Thoracic aorta (tissue), 2 donors: ENCODE measurements around the gene COL18A1. TPM values are rescaled to one million over a fixed set of nuclear protein-coding genes. Genes with fewer than 3 reads are reported as not detected.
"Not testable (repeated sequence)": the region's sequence is repeated elsewhere in the genome, so short reads cannot be mapped to it uniquely, and the experiment has no call there.

Experiments used
- ATAC-seq: fragments of 150-250 bp; one replicate; pipeline ENCODE4 v1.8.0; 2017; ENCODE audit warnings: low read depth; ENCODE audit not compliant: insufficient number of reproducible peaks, low FRiP score
- DNase-seq: peaks from one replicate; pipeline ENCODE4 v3.0.0-alpha.2; 2020; ENCODE audit warnings: low spot score
- H3K27ac ChIP-seq, 2 donors: fragments of 200-600 bp; sonication (generic); 1 replicate in 1 of 2; 2 replicates in 1 of 2; pipeline ENCODE4 v1.5.1; 2016; ENCODE audit warnings: mild to moderate bottlenecking in 2 of 2, moderate library complexity in 2 of 2
- H3K27me3 ChIP-seq: fragments of 200-600 bp; sonication (generic); replicated peaks from 2 replicates; pipeline ENCODE4 v1.6.0; 2016; ENCODE audit warnings: mild to moderate bottlenecking; ENCODE audit not compliant: insufficient read depth
- H3K36me3 ChIP-seq: fragments of 200-600 bp; sonication (generic); one replicate; pipeline ENCODE4 v1.5.1; 2016
- H3K4me1 ChIP-seq, 2 donors: fragments of 200-600 bp; sonication (generic); 1 replicate in 1 of 2; 2 replicates in 1 of 2; pipeline versions ENCODE4 v1.5.1 to v1.6.0; 2016; ENCODE audit warnings: low read depth in 2 of 2, mild to moderate bottlenecking in 1 of 2; ENCODE audit not compliant: control insufficient read depth in 1 of 2
- H3K4me3 ChIP-seq: fragments of 200-600 bp; sonication (generic); 2 replicates; pipeline ENCODE4 v1.5.1; 2016; ENCODE audit warnings: mild to moderate bottlenecking
- H3K9me3 ChIP-seq: fragments of 200-600 bp; sonication (generic); 2 replicates; pipeline ENCODE4 v1.5.1; 2016
- total RNA-seq, 2 donors: library from RNA; depleted of rRNA; stranded (reverse); fragments of >200 nt; gene quantifications; one replicate each; pipeline versions ENCODE4 v1.1.0 to v1.2.3, GENCODE V29; 2016
- TF ChIP-seq, protein P1 (sequence below): fragments of 200-600 bp; sonication (generic); IDR thresholded peaks from one replicate; pipeline ENCODE4 v1.5.1; 2019; ENCODE audit warnings: antibody characterized with exemption

The COL18A1 gene
- total RNA-seq, 2 donors from 2014 or later = 507 to 811 TPM

DNA sequence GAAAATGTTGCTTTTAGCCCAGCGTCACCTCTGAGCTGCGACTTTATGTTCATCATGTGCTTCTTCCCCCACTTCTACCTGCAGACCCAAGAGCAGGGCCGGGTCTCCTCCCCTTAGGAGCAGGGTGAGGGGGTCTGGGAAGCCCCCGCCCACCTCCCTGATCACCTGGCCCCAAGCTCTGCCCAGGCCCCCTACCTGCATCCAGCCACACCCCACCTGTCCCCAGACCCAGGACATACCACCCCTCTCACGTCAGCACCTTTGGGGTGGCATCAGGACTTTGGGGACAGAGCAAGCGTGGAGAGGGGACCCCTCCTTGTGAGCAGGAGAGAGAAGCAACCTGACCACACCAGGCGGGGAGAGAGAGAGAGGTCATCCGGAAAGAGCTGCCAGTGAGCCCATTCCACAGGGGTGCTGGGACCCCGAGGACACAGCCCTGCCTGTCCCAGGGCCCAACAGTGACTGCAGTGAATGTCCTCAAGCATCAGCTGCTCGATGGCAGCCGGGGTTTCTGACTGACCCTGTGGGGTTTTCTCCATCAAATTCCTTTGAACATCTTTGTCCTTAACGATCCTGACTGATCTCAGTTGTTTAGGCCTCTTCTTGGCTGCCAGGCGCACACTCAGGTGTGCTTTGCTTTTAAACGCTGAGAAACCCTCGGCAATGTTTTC lies 42.8 kb upstream of the COL18A1 start:
- Histone ChIP-seq H3K36me3 (no peaks in the 10 kb centered on the region), H3K27me3 (no peaks in the 10 kb centered on the region), H3K9me3 (no peaks in the 10 kb centered on the region), H3K4me3 (no peak overlapping the region), H3K4me1 (peaks cover 18 to 49% of the 10 kb centered on the region in 2 donors), H3K27ac (peak overlapping the region; percentile 93 to 100)
- DNase-seq (no peak), ATAC-seq (no peak)
- TF ChIP-seq, protein P1, sequence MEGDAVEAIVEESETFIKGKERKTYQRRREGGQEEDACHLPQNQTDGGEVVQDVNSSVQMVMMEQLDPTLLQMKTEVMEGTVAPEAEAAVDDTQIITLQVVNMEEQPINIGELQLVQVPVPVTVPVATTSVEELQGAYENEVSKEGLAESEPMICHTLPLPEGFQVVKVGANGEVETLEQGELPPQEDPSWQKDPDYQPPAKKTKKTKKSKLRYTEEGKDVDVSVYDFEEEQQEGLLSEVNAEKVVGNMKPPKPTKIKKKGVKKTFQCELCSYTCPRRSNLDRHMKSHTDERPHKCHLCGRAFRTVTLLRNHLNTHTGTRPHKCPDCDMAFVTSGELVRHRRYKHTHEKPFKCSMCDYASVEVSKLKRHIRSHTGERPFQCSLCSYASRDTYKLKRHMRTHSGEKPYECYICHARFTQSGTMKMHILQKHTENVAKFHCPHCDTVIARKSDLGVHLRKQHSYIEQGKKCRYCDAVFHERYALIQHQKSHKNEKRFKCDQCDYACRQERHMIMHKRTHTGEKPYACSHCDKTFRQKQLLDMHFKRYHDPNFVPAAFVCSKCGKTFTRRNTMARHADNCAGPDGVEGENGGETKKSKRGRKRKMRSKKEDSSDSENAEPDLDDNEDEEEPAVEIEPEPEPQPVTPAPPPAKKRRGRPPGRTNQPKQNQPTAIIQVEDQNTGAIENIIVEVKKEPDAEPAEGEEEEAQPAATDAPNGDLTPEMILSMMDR = no peak

DNA sequence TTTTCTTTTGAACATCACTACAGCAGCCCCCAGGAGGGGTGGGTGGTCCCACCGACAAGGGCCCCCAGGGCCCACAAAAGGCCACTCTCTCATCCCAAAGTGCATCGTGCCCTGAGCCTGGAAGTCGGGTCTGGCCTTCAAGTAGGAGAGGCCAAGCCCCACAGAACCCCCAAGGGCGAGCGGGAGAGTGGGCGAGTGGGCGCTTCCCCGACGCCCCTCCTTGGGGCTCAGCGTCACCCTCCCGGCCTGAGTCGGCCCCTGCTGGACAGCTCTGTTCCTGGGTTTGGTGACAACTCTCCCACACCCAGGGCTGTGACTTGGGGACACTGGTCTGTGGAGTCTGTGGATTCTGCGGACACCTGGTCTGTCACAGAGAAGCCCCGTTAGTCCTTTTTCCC lies 42.2 kb upstream of the COL18A1 start:
- DNase-seq (no peak), ATAC-seq (no peak)
- H3K27me3 ChIP-seq = no peaks in the 10 kb centered on the region
- peak overlapping the region; percentile 93 to 100 for H3K27ac ChIP-seq
- H3K36me3 ChIP-seq = no peaks in the 10 kb centered on the region
- H3K4me3 ChIP-seq = no peak overlapping the region
- TF ChIP-seq, protein P1 = no peak
- H3K4me1 ChIP-seq = peaks cover 20 to 49% of the 10 kb centered on the region in 2 donors
- no peaks in the 10 kb centered on the region for H3K9me3 ChIP-seq

DNA sequence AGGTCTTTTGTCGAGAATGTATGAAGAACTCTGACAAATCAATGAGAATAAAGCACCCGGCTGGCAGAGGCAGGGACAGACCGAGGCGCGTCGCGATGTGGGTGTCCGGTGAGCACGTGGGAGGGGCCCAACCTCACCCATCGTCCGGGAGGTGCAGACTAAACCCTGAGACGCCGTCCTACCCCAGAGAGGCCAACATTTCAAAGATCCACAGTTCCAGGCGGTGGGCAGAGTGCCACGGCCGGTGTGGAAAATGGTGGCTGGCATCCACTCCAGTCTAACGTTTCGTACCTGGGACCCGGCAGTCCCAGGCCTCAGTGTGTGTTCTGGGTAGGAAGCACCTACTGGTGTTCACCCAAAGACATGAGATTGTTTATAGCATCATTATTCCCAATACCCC lies 41.7 kb upstream of the COL18A1 start:
- peaks cover 20 to 46% of the 10 kb centered on the region in 2 donors for H3K4me1 ChIP-seq
- not testable (repeated sequence) for H3K4me3 ChIP-seq

DNA sequence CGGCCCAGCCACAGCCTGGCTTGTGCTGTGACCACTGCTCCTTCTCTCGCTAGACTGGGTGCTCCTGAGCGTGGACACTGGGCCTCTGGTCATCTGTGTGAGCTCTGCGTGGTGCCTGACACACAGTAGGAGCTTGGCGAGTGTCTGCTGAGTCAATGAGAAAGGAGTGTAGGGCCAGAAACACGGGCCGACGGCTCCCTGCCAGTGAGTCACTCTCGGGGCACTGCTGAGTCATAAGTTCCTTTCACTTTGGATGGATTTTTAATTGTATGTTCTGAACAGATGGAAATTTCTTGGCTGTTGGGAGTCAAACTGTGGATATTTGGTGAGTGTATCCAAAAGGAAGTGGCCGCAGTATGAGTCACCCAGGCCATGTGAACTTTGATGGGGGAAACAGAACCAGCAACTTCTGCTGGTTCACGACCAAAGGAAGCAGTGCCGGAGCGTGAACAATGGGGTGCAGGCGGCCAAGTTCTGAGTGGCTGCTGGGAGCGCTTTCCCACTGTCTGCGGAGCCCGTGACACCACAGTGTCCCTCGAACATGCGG lies 41.0 kb upstream of the COL18A1 start:
- ATAC-seq = peak; percentile 98
- H3K27me3 ChIP-seq = no peaks in the 10 kb centered on the region
- peak; percentile 86 for DNase-seq
- H3K4me1 ChIP-seq = peaks cover 20 to 46% of the 10 kb centered on the region in 2 donors
- H3K9me3 ChIP-seq = no peaks in the 10 kb centered on the region
- TF ChIP-seq, protein P1 = no peak
- peak overlapping the region; percentile 57 for H3K4me3 ChIP-seq
- H3K27ac ChIP-seq = peak overlapping the region; percentile 100
- no peaks in the 10 kb centered on the region for H3K36me3 ChIP-seq

More for the DNA sequence above, 41.7 kb upstream of the COL18A1 start:
- not testable (repeated sequence) for H3K9me3 ChIP-seq, H3K36me3 ChIP-seq, DNase-seq, ATAC-seq, H3K27me3 ChIP-seq
- peak overlapping the region; percentile 93 to 100 for H3K27ac ChIP-seq

DNA sequence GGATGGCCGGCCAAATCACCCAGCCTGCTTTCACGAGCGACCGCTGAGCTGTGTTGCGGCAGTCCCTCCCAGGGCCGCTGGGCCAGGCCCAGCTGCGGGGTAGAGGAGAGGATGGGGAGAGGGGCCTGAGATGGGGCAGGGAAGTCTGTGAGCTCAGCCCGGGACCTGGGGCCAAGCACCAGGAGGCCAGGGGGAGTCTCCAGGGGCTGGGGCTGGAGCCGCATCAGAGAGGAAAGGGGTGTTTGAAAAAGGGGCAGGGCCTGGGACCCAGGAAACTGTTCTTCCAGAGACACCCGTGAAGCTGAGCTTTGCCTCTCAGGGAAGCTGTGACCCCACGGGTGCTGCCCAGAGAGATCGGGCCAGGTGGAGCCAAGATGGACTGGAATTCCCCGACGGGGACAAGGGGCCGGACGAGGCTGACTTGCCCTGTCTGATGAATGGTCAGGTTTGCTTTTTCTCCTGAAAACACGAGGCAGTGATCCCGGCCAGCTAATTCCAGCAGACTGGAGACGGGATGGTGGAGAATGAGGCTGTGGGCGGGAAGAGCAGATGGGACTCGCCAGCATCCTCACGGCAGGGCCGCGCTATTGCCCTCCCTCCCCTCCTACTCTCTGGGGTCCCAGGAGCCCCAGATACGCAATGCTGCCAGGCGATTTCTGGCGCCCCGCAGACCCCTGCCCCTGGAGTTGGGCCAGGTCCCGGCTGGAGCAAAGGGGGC lies 40.3 kb upstream of the COL18A1 start:
- peak overlapping the region; percentile 100 for H3K27ac ChIP-seq
- peaks cover 20 to 46% of the 10 kb centered on the region in 2 donors for H3K4me1 ChIP-seq
- TF ChIP-seq, protein P1 = peak; percentile 27
- no peaks in the 10 kb centered on the region for H3K36me3 ChIP-seq
- DNase-seq (no peak), ATAC-seq (no peak)
- no peaks in the 10 kb centered on the region for H3K27me3 ChIP-seq
- peak overlapping the region; percentile 57 for H3K4me3 ChIP-seq
- no peaks in the 10 kb centered on the region for H3K9me3 ChIP-seq
